Mesothelial cell of epicardium (in vitro differentiated cells): ENCODE data around the gene PRR23A. TPM values are rescaled to one million over a fixed set of nuclear protein-coding genes. Genes with fewer than 3 reads are reported as not detected.

Source experiments
- DNase-seq, 2 experiments: peaks; one replicate each; pipeline ENCODE4 v3.0.0; 2021; ENCODE audit warnings: low spot score in 2 of 2; ENCODE audit not compliant: unreplicated experiment in 2 of 2
- H3K27ac Mint-ChIP-seq: 2 replicates; pipeline ENCODE4 v1.8.0; 2021; ENCODE audit warnings: mixed read lengths
- H3K27me3 Mint-ChIP-seq: 2 replicates; pipeline ENCODE4 v1.8.0; 2021; ENCODE audit warnings: low read depth, mixed read lengths
- H3K36me3 Mint-ChIP-seq: 2 replicates; pipeline ENCODE4 v1.8.0; 2021; ENCODE audit warnings: mixed read lengths
- H3K4me1 Mint-ChIP-seq: 2 replicates; pipeline ENCODE4 v1.8.0; 2021; ENCODE audit warnings: mixed read lengths
- H3K4me3 Mint-ChIP-seq: 2 replicates; pipeline ENCODE4 v1.8.0; 2021; ENCODE audit warnings: mild to moderate bottlenecking, moderate library complexity, mixed read lengths
- H3K9me3 Mint-ChIP-seq: 2 replicates; pipeline ENCODE4 v1.8.0; 2021; ENCODE audit warnings: mixed read lengths
- CTCF ChIP-seq: fragments of 200-600 bp; sonication (generic); IDR thresholded peaks from one replicate; pipeline ENCODE4 v1.5.0; 2021; ENCODE audit warnings: antibody characterized with exemption; ENCODE audit not compliant: unreplicated experiment
- total RNA-seq: library from RNA; stranded (reverse); gene quantifications from 3 replicates; pipeline ENCODE4 v1.2.1, GENCODE V29; 2021

The PRR23A gene
- not detected in 3 replicates for total RNA-seq

- Mint-ChIP-seq H3K4me1 (no peaks in the 10 kb centered on the region), H3K27ac (no peak within 1 kb of the TSS), H3K9me3 (peaks cover 39% of the 10 kb centered on the region), H3K36me3 (no peaks in the 10 kb centered on the region), H3K27me3 (no peaks in the 10 kb centered on the region), H3K4me3 (no peak within 1 kb of the TSS)
- no peak for TF ChIP-seq CTCF
- DNase-seq: no peak
These were observed at the start of gene PRR23A for GRCh38 chr3:139006051-139006716. TSS of gene PRR23A (minus strand) at chr3:139006268. CDS start at chr3:139006268, 0 bp downstream.

GRCh38 chr3:139052802-139053600 is 46.9 kb upstream of the PRR23A start:
- no peak overlapping the region for H3K4me3 Mint-ChIP-seq
- H3K27ac Mint-ChIP-seq: no peak overlapping the region
- DNase-seq: no peak
- TF ChIP-seq CTCF: no peak
- H3K4me1 Mint-ChIP-seq: no peaks in the 10 kb centered on the region
- H3K9me3 Mint-ChIP-seq: peaks cover 40% of the 10 kb centered on the region
- H3K36me3 Mint-ChIP-seq: no peaks in the 10 kb centered on the region
- H3K27me3 Mint-ChIP-seq: peaks cover 3% of the 10 kb centered on the region

- peaks cover 36% of the 10 kb centered on the region for H3K9me3 Mint-ChIP-seq
- peak; percentile 17 for TF ChIP-seq CTCF
- H3K27ac Mint-ChIP-seq: no peak within 1 kb of the TSS
- H3K4me1 Mint-ChIP-seq: no peaks in the 10 kb centered on the region
- no peak for DNase-seq
- H3K36me3 Mint-ChIP-seq: no peaks in the 10 kb centered on the region
- no peak within 1 kb of the TSS for H3K4me3 Mint-ChIP-seq
- H3K27me3 Mint-ChIP-seq: peaks cover 2% of the 10 kb centered on the region
These were observed 38.5 kb upstream of the PRR23A start, which contains the start of gene PRR23C for GRCh38 chr3:139044366-139045210. TSS of gene PRR23C (minus strand) at chr3:139044892. CDS start at chr3:139044620, 272 bp downstream.

GRCh38 chr3:139043554-139044365 is 37.7 kb upstream of the PRR23A start:
- Mint-ChIP-seq H3K27me3 (peaks cover 7% of the 10 kb centered on the region), H3K9me3 (peaks cover 31% of the 10 kb centered on the region), H3K36me3 (no peaks in the 10 kb centered on the region), H3K4me3 (no peak overlapping the region), H3K4me1 (no peaks in the 10 kb centered on the region), H3K27ac (no peak overlapping the region)
- TF ChIP-seq CTCF: no peak
- no peak for DNase-seq

- Mint-ChIP-seq H3K9me3 (peaks cover 4% of the 10 kb centered on the region), H3K4me1 (no peaks in the 10 kb centered on the region)
These were observed 31.4 kb upstream of the PRR23A start for GRCh38 chr3:139037478-139037877.

More at GRCh38 chr3:139037478-139037877, 31.4 kb upstream of the PRR23A start:
- DNase-seq: no peak
- TF ChIP-seq CTCF: no peak
- no peaks in the 10 kb centered on the region for H3K36me3 Mint-ChIP-seq
- H3K27me3 Mint-ChIP-seq: peaks cover 27% of the 10 kb centered on the region
- H3K4me3 Mint-ChIP-seq: no peak overlapping the region
- no peak overlapping the region for H3K27ac Mint-ChIP-seq
